NB4 (cell line): Measurements from ENCODE around the gene BCL11A.

Source experiments
- MYC ChIP-seq: IDR thresholded peaks from 2 replicates; pipeline ENCODE4 v1.6.1; 2011; ENCODE audit warnings: low read depth, low read length
- POLR2A ChIP-seq: IDR thresholded peaks from 2 replicates; pipeline ENCODE4 v1.6.1; 2011; ENCODE audit warnings: mild to moderate bottlenecking; ENCODE audit not compliant: insufficient read length; ENCODE audit errors: extremely low read depth
- TF ChIP-seq, protein P1 (sequence below): IDR thresholded peaks from one replicate; pipeline ENCODE4 v1.5.1; 2012; ENCODE audit warnings: low read depth, low read length

DNA sequence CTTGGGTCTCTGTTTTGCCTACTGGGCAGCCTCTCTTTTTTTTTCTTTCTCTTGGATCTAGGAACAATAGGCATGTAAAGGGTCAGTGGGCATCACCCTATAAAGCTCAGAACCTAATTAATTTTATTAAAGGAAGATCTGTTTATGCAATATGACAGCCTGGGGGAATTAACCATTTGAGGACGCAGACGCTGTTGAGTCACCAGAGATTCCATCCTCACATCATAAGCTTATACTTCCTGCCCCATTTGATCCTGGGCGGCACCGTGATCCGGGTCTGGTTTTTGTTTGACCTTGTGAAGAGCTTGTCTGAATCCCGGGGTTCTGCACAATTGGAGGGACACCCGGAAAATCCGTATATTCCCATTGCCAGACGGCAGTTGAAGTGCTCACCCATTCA lies 16.8 kb upstream of the BCL11A start:
- TF ChIP-seq MYC, result no peak
- TF ChIP-seq, protein P1, sequence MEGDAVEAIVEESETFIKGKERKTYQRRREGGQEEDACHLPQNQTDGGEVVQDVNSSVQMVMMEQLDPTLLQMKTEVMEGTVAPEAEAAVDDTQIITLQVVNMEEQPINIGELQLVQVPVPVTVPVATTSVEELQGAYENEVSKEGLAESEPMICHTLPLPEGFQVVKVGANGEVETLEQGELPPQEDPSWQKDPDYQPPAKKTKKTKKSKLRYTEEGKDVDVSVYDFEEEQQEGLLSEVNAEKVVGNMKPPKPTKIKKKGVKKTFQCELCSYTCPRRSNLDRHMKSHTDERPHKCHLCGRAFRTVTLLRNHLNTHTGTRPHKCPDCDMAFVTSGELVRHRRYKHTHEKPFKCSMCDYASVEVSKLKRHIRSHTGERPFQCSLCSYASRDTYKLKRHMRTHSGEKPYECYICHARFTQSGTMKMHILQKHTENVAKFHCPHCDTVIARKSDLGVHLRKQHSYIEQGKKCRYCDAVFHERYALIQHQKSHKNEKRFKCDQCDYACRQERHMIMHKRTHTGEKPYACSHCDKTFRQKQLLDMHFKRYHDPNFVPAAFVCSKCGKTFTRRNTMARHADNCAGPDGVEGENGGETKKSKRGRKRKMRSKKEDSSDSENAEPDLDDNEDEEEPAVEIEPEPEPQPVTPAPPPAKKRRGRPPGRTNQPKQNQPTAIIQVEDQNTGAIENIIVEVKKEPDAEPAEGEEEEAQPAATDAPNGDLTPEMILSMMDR, result no peak
- TF ChIP-seq POLR2A, result no peak
